Activated B cell treated with CpG ODN at 0.5 μM for 24 hours (primary cell): Measurements from ENCODE around the gene PSMD10. TPM values are rescaled to one million over a fixed set of nuclear protein-coding genes. Genes with fewer than 3 reads are reported as not detected.

ENCODE experiments used
- ATAC-seq: fragments of 200-7000 bp; cut with Tn5 transposase; one replicate; pipeline ENCODE4 v1.10.0; 2021; ENCODE audit warnings: low read depth, mild to moderate bottlenecking, moderate library complexity
- CTCF ChIA-PET: fragments of 350-600 bp; sonication (Branson Sonifier 250); formaldehyde crosslinking; loops from one replicate; lab custom pipeline; 2021; ENCODE audit warnings: antibody characterized with exemption; lab: Charles Lee
- POLR2A ChIA-PET: fragments of 350-600 bp; sonication (Branson Sonifier 250); formaldehyde crosslinking; loops from one replicate; lab custom pipeline; 2021; ENCODE audit warnings: antibody characterized with exemption; lab: Charles Lee
- DNase-seq: peaks from one replicate; pipeline ENCODE4 v3.0.0; 2022
- H3K27ac Mint-ChIP-seq: one replicate; pipeline ENCODE4 v1.8.0; 2020; ENCODE audit warnings: mixed read lengths
- H3K27me3 Mint-ChIP-seq: one replicate; pipeline ENCODE4 v1.8.0; 2021; ENCODE audit warnings: mixed read lengths
- H3K36me3 Mint-ChIP-seq: one replicate; pipeline ENCODE4 v1.8.0; 2021; ENCODE audit warnings: low read depth, mixed read lengths
- H3K4me1 Mint-ChIP-seq: one replicate; pipeline ENCODE4 v1.8.0; 2021; ENCODE audit warnings: mixed read lengths
- H3K4me3 Mint-ChIP-seq: one replicate; pipeline ENCODE4 v1.8.0; 2020; ENCODE audit warnings: mild to moderate bottlenecking, mixed read lengths
- H3K9me3 Mint-ChIP-seq: one replicate; pipeline ENCODE4 v1.8.0; 2020; ENCODE audit warnings: mixed read lengths
- intact Hi-C: fragments of 100-400 bp; cut with micrococcal nuclease; formaldehyde crosslinking; loops from one replicate; pipeline ENCODE4 v1.15.1; 2024
- total RNA-seq: library from RNA; stranded (reverse); gene quantifications from 2 replicates; pipeline ENCODE4 v1.2.3, GENCODE V29; 2022
- TF ChIP-seq, protein P1 (sequence below): fragments of 200-600 bp; IDR thresholded peaks from one replicate; pipeline ENCODE4 v1.8.0; 2022; ENCODE audit warnings: antibody characterized with exemption, mild to moderate bottlenecking

PSMD10 gene
- total RNA-seq, 1 donor from 2014 or later = 33.4 TPM

GRCh38 chrX:108132034-108132433, 40.7 kb upstream of the PSMD10 start:
- no peaks in the 10 kb centered on the region for H3K9me3 Mint-ChIP-seq
- ChIA-PET CTCF (no interaction called here), POLR2A (no interaction called here)
- no peak for DNase-seq
- TF ChIP-seq, protein P1, sequence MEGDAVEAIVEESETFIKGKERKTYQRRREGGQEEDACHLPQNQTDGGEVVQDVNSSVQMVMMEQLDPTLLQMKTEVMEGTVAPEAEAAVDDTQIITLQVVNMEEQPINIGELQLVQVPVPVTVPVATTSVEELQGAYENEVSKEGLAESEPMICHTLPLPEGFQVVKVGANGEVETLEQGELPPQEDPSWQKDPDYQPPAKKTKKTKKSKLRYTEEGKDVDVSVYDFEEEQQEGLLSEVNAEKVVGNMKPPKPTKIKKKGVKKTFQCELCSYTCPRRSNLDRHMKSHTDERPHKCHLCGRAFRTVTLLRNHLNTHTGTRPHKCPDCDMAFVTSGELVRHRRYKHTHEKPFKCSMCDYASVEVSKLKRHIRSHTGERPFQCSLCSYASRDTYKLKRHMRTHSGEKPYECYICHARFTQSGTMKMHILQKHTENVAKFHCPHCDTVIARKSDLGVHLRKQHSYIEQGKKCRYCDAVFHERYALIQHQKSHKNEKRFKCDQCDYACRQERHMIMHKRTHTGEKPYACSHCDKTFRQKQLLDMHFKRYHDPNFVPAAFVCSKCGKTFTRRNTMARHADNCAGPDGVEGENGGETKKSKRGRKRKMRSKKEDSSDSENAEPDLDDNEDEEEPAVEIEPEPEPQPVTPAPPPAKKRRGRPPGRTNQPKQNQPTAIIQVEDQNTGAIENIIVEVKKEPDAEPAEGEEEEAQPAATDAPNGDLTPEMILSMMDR = no peak
- no peak for ATAC-seq
- H3K27ac Mint-ChIP-seq = no peak overlapping the region
- peaks cover 58% of the 10 kb centered on the region for H3K36me3 Mint-ChIP-seq
- no peaks in the 10 kb centered on the region for H3K27me3 Mint-ChIP-seq
- H3K4me1 Mint-ChIP-seq = no peaks in the 10 kb centered on the region
- H3K4me3 Mint-ChIP-seq = no peak overlapping the region
- intact Hi-C loops = no loop called here

GRCh38 chrX:108131471-108131870, 40.1 kb upstream of the PSMD10 start:
- peaks cover 60% of the 10 kb centered on the region for H3K36me3 Mint-ChIP-seq
- no peak overlapping the region for H3K27ac Mint-ChIP-seq
- H3K9me3 Mint-ChIP-seq = no peaks in the 10 kb centered on the region
- ChIA-PET CTCF (no interaction called here), POLR2A (no interaction called here)
- H3K27me3 Mint-ChIP-seq = no peaks in the 10 kb centered on the region
- TF ChIP-seq, protein P1 = no peak
- ATAC-seq = no peak
- no peak for DNase-seq
- no peak overlapping the region for H3K4me3 Mint-ChIP-seq
- no peaks in the 10 kb centered on the region for H3K4me1 Mint-ChIP-seq
- intact Hi-C loops = no loop called here

GRCh38 chrX:108130889-108131288, 39.5 kb upstream of the PSMD10 start:
- H3K36me3 Mint-ChIP-seq = peaks cover 59% of the 10 kb centered on the region
- H3K4me3 Mint-ChIP-seq = no peak overlapping the region
- no peak for DNase-seq
- ChIA-PET CTCF (no interaction called here), POLR2A (no interaction called here)
- intact Hi-C loops = no loop called here
- TF ChIP-seq, protein P1 = no peak
- no peaks in the 10 kb centered on the region for H3K9me3 Mint-ChIP-seq
- H3K4me1 Mint-ChIP-seq = no peaks in the 10 kb centered on the region
- H3K27me3 Mint-ChIP-seq = no peaks in the 10 kb centered on the region
- H3K27ac Mint-ChIP-seq = no peak overlapping the region
- no peak for ATAC-seq

DNA sequence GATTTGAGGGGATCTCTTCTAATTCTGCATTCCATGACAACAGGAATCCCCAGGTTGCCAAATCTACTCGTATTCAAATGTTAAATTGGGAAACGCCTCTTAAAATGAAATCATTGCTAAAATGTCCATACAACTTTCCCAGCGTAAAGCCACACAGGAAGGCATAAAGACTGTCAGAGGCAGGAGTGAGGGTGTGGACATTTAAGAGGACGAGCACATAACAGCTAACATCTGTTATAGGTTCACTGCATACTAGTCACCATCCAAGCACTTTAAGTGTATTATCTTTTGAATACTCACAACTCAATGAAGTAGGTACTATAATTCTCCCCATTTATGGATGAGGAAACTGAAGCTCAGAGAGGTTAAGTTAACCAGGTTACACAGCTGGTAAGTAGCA, 35.8 kb upstream of the PSMD10 start:
- H3K27me3 Mint-ChIP-seq = no peaks in the 10 kb centered on the region
- peaks cover 31% of the 10 kb centered on the region for H3K36me3 Mint-ChIP-seq
- no peak for DNase-seq
- no peak overlapping the region for H3K4me3 Mint-ChIP-seq
- H3K27ac Mint-ChIP-seq = no peak overlapping the region
- ChIA-PET POLR2A (no interaction called here), CTCF (no interaction called here)
- TF ChIP-seq, protein P1 = no peak
- intact Hi-C loops = no loop called here
- H3K9me3 Mint-ChIP-seq = no peaks in the 10 kb centered on the region
- H3K4me1 Mint-ChIP-seq = no peaks in the 10 kb centered on the region
- ATAC-seq = no peak

GRCh38 chrX:108126661-108127060, 35.3 kb upstream of the PSMD10 start:
- Mint-ChIP-seq H3K27ac (no peak overlapping the region), H3K36me3 (peaks cover 28% of the 10 kb centered on the region), H3K4me3 (no peak overlapping the region), H3K27me3 (no peaks in the 10 kb centered on the region), H3K4me1 (no peaks in the 10 kb centered on the region), H3K9me3 (no peaks in the 10 kb centered on the region)
- ATAC-seq (no peak), DNase-seq (no peak)
- TF ChIP-seq, protein P1 = no peak
- POLR2A ChIA-PET = no interaction called here
- intact Hi-C loops = no loop called here
- CTCF ChIA-PET = no interaction called here
